Activated CD4-positive, alpha-beta T cell treated with anti-CD3 and anti-CD28 coated beads, Interleukin-2, amount 50 U/mL, for 1 hour (primary cell): Measurements from ENCODE around the gene NPSR1.

Experiments used
- DNase-seq: peaks from one replicate; pipeline ENCODE4 v3.0.0-alpha.2; 2020

The NPSR1 gene

GRCh38 chr7:34723338-34723737 lies 65.3 kb downstream of the NPSR1 start:
- DNase-seq, result no peak

DNA sequence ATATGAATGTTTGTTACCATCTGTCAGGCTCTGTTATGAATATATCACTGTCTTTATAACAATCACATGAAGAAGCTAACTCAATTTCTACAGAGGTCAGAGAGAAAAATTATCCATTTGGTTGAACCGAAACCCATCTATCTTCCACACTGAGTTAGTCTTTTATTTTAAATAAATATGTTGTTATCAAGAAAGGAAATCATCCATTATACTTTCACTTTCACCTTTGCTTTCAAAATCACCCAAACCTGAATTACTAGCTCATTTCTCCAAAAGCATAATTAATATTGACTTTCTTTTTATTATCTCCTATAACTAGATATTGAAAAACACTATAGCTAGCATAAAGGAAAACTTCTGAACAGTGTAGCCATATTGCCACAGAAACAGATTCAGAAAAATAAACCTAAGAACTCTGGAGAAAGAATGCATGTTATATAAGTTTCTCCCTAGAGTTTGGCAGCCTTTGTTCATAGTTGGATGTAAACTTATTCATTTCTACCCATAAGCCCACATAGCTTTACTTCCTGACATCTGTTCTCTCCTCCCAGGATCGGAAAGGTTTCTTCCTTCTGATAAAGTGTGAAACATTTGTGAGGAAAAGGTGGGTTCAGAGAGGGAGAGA lies 66.0 kb downstream of the NPSR1 start:
- DNase-seq, result no peak

- DNase-seq, result no peak
Measured at GRCh38 chr7:34726221-34726620, 68.2 kb downstream of the NPSR1 start.

- DNase-seq, result no peak
Measured at GRCh38 chr7:34727464-34727995, 69.5 kb downstream of the NPSR1 start.

GRCh38 chr7:34728156-34728555 lies 70.1 kb downstream of the NPSR1 start:
- DNase-seq, result no peak

DNA sequence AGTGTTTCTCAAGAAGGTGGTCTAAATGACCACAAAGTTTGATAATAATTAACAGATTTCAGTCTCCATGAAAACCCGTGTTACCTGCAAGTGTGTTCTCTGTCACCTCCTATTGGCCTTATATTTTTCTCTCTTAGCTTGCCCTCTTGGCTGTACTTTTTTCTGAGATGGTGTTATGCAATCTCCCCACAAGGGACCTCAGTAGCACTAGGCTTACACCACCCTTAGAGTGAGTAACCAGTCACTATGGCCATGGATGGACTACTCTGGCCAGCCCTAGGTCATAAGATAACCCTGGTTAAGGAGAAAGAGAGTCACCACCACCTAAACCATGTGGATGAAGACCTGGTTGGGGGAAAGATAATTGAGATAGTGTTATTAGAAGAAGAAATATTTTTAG lies 76.8 kb downstream of the NPSR1 start:
- DNase-seq, result no peak

DNA sequence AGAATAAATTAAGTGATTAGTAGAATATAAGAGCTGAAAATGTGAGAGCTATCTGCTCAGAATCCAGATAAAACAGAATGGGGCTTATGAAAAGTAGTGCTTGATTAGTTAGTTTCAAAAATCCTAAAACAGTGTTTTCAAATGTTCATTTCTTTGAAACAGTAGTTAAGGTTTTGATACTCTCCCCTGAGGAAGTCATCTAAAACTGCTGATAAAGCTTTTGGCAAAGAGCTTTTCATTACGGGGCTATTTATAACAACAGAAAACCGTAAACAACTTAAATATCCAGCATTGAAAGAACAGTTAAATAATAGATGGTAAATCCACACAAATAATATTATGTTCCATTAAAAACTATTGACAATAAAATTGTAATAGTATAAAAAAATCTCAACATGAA lies 77.5 kb downstream of the NPSR1 start:
- no peak for DNase-seq

- no peak for DNase-seq
Measured at GRCh38 chr7:34739651-34740300, 81.8 kb downstream of the NPSR1 start.

DNA sequence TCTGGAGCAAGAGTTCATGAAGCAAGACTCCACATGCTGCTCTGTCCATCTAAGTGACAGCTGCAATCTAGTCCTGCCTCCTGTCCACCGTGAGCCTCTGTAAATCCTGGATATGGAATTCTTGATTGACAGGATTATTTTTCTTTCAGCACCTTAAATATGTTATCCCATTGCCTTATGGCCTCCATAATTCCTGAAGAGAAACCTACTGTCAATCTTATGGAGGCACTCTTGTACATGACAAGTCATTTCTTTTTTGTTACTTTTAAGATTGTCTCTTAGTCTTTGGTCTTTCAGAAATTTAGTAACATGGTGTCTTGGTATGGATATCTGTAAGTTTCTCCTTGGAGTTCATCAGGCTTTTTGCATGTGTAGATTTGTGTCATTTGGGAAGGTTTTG lies 82.8 kb downstream of the NPSR1 start:
- no peak for DNase-seq

DNA sequence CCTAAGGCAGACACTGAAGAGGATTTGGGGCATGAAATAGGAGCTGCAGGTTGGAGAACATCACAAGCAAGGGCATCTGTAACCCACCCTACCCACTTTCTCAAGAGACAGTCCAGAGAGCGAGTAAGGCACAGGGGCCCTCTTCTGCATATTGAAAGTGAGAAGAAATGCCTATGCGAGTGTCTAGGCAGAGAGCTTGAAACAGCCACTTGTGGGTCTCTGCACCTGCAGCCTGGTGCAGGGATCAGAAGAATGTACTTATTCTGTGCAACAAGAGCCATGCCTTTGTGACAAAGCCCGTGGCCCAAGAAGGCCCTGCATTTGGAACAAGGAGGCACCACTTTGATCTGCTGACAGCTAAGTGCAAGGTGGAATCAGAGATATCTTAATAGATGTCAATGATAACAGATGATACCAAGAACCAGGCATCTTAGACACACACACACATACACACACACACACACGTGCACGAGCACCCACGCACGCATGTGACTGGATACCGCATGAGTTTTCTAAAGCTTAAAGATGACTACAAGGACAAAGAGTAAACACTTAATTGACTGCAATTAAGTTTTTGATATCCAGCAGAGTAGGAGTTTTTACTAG lies 89.3 kb downstream of the NPSR1 start:
- no peak for DNase-seq

DNA sequence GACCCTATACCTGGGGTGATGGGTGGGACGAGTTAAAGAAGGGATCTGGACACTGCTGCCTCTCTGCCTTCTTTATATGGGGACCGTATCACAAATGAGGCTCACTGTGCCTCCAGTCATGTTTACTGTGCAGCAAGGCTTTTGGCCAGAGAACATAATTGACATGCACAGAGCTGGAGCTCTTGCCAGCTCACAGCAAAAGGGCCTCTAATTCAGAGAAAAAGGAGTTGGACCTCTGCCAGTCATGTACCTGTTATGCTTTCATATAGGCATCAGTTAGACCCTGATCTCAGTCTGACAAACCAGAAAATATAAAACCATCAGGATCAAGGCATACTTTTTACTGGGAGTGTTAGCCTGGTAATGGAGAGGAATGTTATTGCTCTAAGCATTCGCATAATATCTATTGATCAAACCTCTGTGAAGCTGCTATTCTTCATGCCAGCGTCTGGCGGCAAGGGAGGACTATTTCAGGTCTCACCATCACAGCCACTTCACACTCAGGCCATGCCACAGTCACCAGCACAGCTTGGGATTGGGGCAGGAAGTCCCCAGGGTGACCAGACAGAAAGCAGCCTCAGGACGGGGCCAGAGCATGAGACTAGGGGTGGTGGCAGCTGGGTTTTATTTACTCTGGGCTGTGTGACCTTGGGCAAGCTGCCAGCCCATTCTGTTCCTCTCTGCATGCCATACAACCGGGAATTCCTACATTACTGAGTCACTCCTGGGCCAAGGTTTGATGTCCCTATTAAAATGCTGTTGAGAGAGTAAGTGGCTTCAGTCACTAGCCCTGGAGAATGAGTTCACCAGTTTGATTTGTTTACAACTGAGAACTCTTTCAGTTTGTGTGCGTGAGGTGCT lies 90.1 kb downstream of the NPSR1 start:
- DNase-seq, result no peak

DNA sequence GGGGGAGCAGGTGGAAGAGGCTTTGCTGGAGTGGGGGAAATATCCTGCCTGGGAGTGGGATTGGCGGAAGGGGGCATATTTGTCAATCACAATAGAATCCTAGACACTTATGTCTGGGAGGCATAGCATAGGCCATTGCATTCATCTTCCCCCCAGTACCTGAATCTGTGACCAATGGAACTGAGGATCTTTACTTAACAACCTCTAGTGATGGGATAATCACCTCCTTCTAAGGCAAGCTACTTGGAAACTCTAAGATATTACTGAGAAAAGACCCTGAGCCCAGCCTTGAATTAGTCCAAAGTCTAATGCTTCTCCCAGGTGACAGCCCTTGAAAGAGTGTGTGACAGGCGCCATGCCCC lies 90.7 kb downstream of the NPSR1 start:
- no peak for DNase-seq

DNA sequence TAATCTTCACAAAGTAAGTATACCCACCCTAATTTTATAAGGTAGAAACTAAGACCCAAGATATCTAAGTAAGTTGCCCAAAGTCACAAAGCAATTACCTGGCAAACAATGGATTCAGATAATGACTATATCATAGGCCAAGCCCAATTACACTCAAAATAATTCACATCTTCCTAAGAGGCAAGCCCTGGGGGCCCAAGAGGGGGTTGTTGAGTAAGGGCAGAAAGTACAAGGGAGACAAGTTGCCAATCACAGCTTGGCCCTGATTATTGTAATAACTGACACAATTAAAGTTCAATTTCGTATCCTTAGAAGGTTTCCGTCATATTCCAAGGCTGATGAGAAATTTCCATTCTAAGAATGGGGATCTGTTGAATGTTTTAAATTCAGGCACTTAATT lies 91.4 kb downstream of the NPSR1 start:
- no peak for DNase-seq

DNA sequence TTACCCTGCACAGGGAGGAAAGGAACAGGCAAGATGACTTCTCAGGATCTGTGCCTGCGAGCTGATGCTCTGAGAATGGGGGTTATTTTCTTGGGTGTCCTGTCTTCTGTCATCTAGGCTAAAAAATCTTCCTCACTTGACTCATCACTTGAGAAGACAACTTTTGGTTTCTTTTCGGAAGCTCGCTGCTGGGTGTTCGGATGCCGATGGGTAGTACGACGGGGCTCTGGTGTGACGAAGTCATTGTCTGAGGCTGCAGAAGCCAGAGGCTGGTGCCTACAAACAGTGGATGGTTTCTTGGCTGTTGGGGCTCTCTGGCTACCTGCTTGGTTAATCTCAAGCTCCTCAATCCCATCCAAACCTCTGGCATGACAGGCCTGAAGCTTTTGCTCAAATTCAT lies 92.2 kb downstream of the NPSR1 start:
- DNase-seq, result no peak

- no peak for DNase-seq
Measured at GRCh38 chr7:34750636-34751035, 92.6 kb downstream of the NPSR1 start.

- no peak for DNase-seq
Measured at GRCh38 chr7:34751725-34752643, 94.0 kb downstream of the NPSR1 start.

DNA sequence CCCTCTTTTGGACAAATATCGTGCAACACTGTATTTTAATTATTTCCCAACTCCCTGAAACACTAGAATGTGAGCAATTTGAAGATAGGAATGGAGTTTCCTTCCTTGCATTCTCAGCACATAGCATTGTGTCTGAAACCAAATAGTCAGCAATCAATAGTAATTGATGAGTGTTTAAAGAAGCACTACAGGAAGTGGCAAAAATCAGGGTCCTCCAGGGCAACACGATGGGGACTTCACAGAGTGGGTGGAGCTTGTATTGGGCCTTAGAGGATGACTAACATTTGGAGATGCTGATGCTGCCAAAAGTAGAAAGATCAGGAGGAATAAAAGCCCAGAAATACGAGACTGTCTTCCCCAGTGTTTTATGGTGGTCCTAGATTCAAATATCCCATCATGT lies 94.9 kb downstream of the NPSR1 start:
- no peak for DNase-seq

- no peak for DNase-seq
Measured at GRCh38 chr7:34755008-34755407, 97.0 kb downstream of the NPSR1 start.

- no peak for DNase-seq
Measured at GRCh38 chr7:34756025-34756437, 98.0 kb downstream of the NPSR1 start.

GRCh38 chr7:34756691-34757090 lies 98.7 kb downstream of the NPSR1 start:
- DNase-seq, result no peak

GRCh38 chr7:34757570-34758110 lies 99.6 kb downstream of the NPSR1 start:
- DNase-seq, result no peak

GRCh38 chr7:34758111-34758601 lies 100.1 kb downstream of the NPSR1 start:
- no peak for DNase-seq
